Liver (tissue), 9 donors: ENCODE results near the gene CCDC85A. TPM values are rescaled to one million over a fixed set of nuclear protein-coding genes. Genes with fewer than 3 reads are reported as not detected.

Source experiments
- DNase-seq: peaks from one replicate; pipeline ENCODE4 v3.0.0-alpha.2; 2017; ENCODE audit warnings: low spot score
- H3K27ac ChIP-seq, 2 donors: one replicate each; pipeline ENCODE4 v1.7.0; 2013; ENCODE audit warnings: inconsistent platforms in 2 of 2, low read length in 2 of 2, control low read depth in 1 of 2, low read depth in 1 of 2, mild to moderate bottlenecking in 1 of 2
- H3K27me3 ChIP-seq, 4 donors: one replicate each; pipeline versions ENCODE4 v1.6.1 to v1.7.0; 2013; ENCODE audit warnings: low read length in 3 of 4, inconsistent platforms in 1 of 4, mild to moderate bottlenecking in 1 of 4, moderate library complexity in 1 of 4; ENCODE audit not compliant: control insufficient read depth in 4 of 4, insufficient read depth in 4 of 4
- H3K36me3 ChIP-seq, 4 donors: one replicate each; pipeline versions ENCODE4 v1.6.1 to v1.7.0; 2013; ENCODE audit warnings: low read length in 3 of 4, mild to moderate bottlenecking in 3 of 4, low read depth in 1 of 4, moderate library complexity in 1 of 4; ENCODE audit not compliant: control insufficient read depth in 4 of 4, insufficient read depth in 3 of 4
- H3K4me1 ChIP-seq, 4 donors: one replicate each; pipeline versions ENCODE4 v1.6.1 to v1.7.0; 2013; ENCODE audit warnings: low read length in 3 of 4, mild to moderate bottlenecking in 3 of 4, moderate library complexity in 1 of 4; ENCODE audit not compliant: control insufficient read depth in 4 of 4, insufficient read depth in 4 of 4
- H3K4me3 ChIP-seq, 3 donors: one replicate each; pipeline versions ENCODE4 v1.6.1 to v1.7.0; 2013; ENCODE audit warnings: low read length in 3 of 3, control low read depth in 1 of 3, low read depth in 1 of 3, mild to moderate bottlenecking in 1 of 3
- H3K9ac ChIP-seq, 2 donors: one replicate each; pipeline ENCODE4 v1.7.0; 2013; ENCODE audit warnings: low read length in 2 of 2, mild to moderate bottlenecking in 2 of 2, moderate library complexity in 2 of 2, control low read depth in 1 of 2, low read depth in 1 of 2
- H3K9me3 ChIP-seq, 4 donors: one replicate each; pipeline versions ENCODE4 v1.6.1 to v1.7.0; 2013; ENCODE audit warnings: low read length in 3 of 4; ENCODE audit not compliant: control insufficient read depth in 4 of 4
- ATF3 ChIP-seq: IDR thresholded peaks from 2 replicates; pipeline ENCODE4 v1.6.1; 2016; ENCODE audit warnings: antibody characterized with exemption
- CTCF ChIP-seq: fragments of 150-350 bp; IDR thresholded peaks from 2 replicates; pipeline ENCODE4 v1.5.1; 2017; ENCODE audit warnings: improper control_type of control experiment, low read depth, low read length; ENCODE audit not compliant: missing input control
- EGR1 ChIP-seq, 2 donors: IDR thresholded peaks; 2 replicates each; pipeline ENCODE4 v1.6.1; 2016 to 2018; ENCODE audit warnings: antibody characterized with exemption in 2 of 2, low read depth in 2 of 2
- FOXA2 ChIP-seq: IDR thresholded peaks from 2 replicates; pipeline ENCODE4 v1.6.1; 2016; ENCODE audit warnings: antibody characterized with exemption
- GABPA ChIP-seq, 2 donors: IDR thresholded peaks in 1 of 2; conservative IDR thresholded peaks in 1 of 2; 2 replicates each; pipeline ENCODE4 v1.6.1; 2016; ENCODE audit warnings: antibody characterized with exemption in 2 of 2, mild to moderate bottlenecking in 1 of 2, moderate library complexity in 1 of 2
- HNF4A ChIP-seq, 2 donors: conservative IDR thresholded peaks; 2 replicates each; pipeline ENCODE4 v1.6.1; 2016; ENCODE audit warnings: antibody characterized with exemption in 2 of 2, mild to moderate bottlenecking in 2 of 2
- HNF4G ChIP-seq: IDR thresholded peaks from 2 replicates; pipeline ENCODE4 v1.6.1; 2016; ENCODE audit warnings: antibody characterized with exemption
- JUND ChIP-seq, 2 donors: IDR thresholded peaks; 2 replicates each; pipeline ENCODE4 v1.6.1; 2016; ENCODE audit warnings: antibody characterized with exemption in 2 of 2
- MAX ChIP-seq: IDR thresholded peaks from 2 replicates; pipeline ENCODE4 v1.6.1; 2016; ENCODE audit warnings: antibody characterized with exemption
- NR2F2 ChIP-seq: IDR thresholded peaks from 2 replicates; pipeline ENCODE4 v1.6.1; 2016; ENCODE audit warnings: antibody characterized with exemption
- REST ChIP-seq: IDR thresholded peaks from 2 replicates; pipeline ENCODE4 v1.6.1; 2016; ENCODE audit warnings: antibody characterized with exemption, mild to moderate bottlenecking
- RXRA ChIP-seq, 2 donors: IDR thresholded peaks; 2 replicates each; pipeline ENCODE4 v1.6.1; 2017 to 2018; ENCODE audit warnings: antibody characterized with exemption in 2 of 2, mild to moderate bottlenecking in 1 of 2
- SP1 ChIP-seq: IDR thresholded peaks from 2 replicates; pipeline ENCODE4 v1.6.1; 2018; ENCODE audit warnings: antibody characterized with exemption, mild to moderate bottlenecking
- TAF1 ChIP-seq: conservative IDR thresholded peaks from 2 replicates; pipeline ENCODE4 v1.6.1; 2016; ENCODE audit warnings: antibody characterized with exemption, mild to moderate bottlenecking
- YY1 ChIP-seq: IDR thresholded peaks from 2 replicates; pipeline ENCODE4 v1.6.1; 2016; ENCODE audit warnings: antibody characterized with exemption, mild to moderate bottlenecking
- ZBTB33 ChIP-seq: IDR thresholded peaks from 2 replicates; pipeline ENCODE4 v1.6.1; 2016; ENCODE audit warnings: antibody characterized with exemption
- WGBS: extraction: QIAGEN DNeasy Blood & Tissue Kit; methylation state at CpG from one replicate; pipeline ENCODE4 v1.1.7; 2013; 5-methylcytosine and 5-hydroxymethylcytosine counted together
- polyA plus RNA-seq, 2 donors: library from polyadenylated mRNA; stranded (reverse) in 1 of 2; unstranded in 1 of 2; fragments of 200-250 nt in 1 of 2; fragments of >200 nt in 1 of 2; fragmentation: Nextera tagmentation in 1 of 2; extraction: Ambion mirVana in 1 of 2; gene quantifications; one replicate each; pipeline versions ENCODE4 v1.2.1 to v1.2.3, GENCODE V29; 2013 to 2015
- total RNA-seq, 2 donors: library from RNA; depleted of rRNA; stranded (reverse); fragments of >200 nt; gene quantifications; one replicate each; pipeline ENCODE4 v1.2.3, GENCODE V29; 2014
- donor health status: healthy.
- donor health status: healthy.
- donor health status: healthy.
- donor health status: healthy.
- donor health status: healthy.

CCDC85A gene
- total and polyA plus RNA-seq, 4 donors, result 0.05 to 0.17 (median 0.10) TPM

- H3K27me3 ChIP-seq, result peaks cover 0 to 13% (median 5%) of the 10 kb centered on the region in 4 donors
- no peaks in the 10 kb centered on the region for H3K9me3 ChIP-seq
- H3K4me3 ChIP-seq, result no peak overlapping the region
- no peak for DNase-seq
- no peak overlapping the region for H3K27ac ChIP-seq
- 93% methylated on average over 2 of the region's 2 CpGs for WGBS
- no peaks in the 10 kb centered on the region for H3K36me3 ChIP-seq
- no peak overlapping the region for H3K9ac ChIP-seq
- TF ChIP-seq ZBTB33, result no peak
- TF ChIP-seq REST, result no peak
- TF ChIP-seq GABPA (IDR thresholded peaks at IDR 0.05 in 1 of 2, conservative IDR thresholded peaks at IDR 0.05 in 1 of 2), result no peak
- no peak for TF ChIP-seq CTCF
- no peak for TF ChIP-seq TAF1
- TF ChIP-seq NR2F2, result no peak
- TF ChIP-seq HNF4G, result no peak
- no peak for TF ChIP-seq HNF4A (conservative IDR thresholded peaks at IDR 0.05)
- TF ChIP-seq RXRA (IDR thresholded peaks at IDR 0.05), result no peak
- no peak for TF ChIP-seq FOXA2
- TF ChIP-seq MAX, result no peak
- TF ChIP-seq SP1, result no peak
- TF ChIP-seq ATF3, result no peak
- TF ChIP-seq JUND (IDR thresholded peaks at IDR 0.05), result no peak
- no peak for TF ChIP-seq EGR1 (IDR thresholded peaks at IDR 0.05; ENCODE audit: low read depth in 2 of 2)
- TF ChIP-seq YY1, result no peak
- peaks cover 0 to 24% (median 18%) of the 10 kb centered on the region in 4 donors for H3K4me1 ChIP-seq
These were observed 1.4 kb upstream of the CCDC85A start for GRCh38 chr2:56182420-56182819.

- Histone ChIP-seq H3K27me3 (peaks cover 0 to 13% (median 5%) of the 10 kb centered on the region in 4 donors), H3K36me3 (no peaks in the 10 kb centered on the region), H3K9ac (no peak overlapping the region), H3K4me1 (peaks cover 0 to 24% (median 18%) of the 10 kb centered on the region in 4 donors), H3K9me3 (no peaks in the 10 kb centered on the region), H3K4me3 (peak overlapping the region in 2 of 3 donors; percentile 69 to 74), H3K27ac (no peak overlapping the region)
- WGBS, result 2% methylated on average over 64 of the region's 64 CpGs
- TF ChIP-seq NR2F2 (no peak), HNF4G (no peak), EGR1 (IDR thresholded peaks at IDR 0.05; ENCODE audit: low read depth in 2 of 2) (no peak), FOXA2 (no peak), HNF4A (conservative IDR thresholded peaks at IDR 0.05) (no peak), MAX (no peak), CTCF (no peak), YY1 (no peak), GABPA (IDR thresholded peaks at IDR 0.05 in 1 of 2, conservative IDR thresholded peaks at IDR 0.05 in 1 of 2) (no peak)
- DNase-seq, result no peak
These were observed 766 bp downstream of the CCDC85A start for GRCh38 chr2:56184500-56185011.
